Stimulated activated naive CD8-positive, alpha-beta T cell treated with anti-CD3 and anti-CD28 coated beads, Interleukin-15, Interleukin-2, amounts not matched to agents 100 U/mL and 50 U/mL, for 24 hours (primary cell): Measurements from ENCODE around the gene ADAM10.

ENCODE experiments used
- ATAC-seq: fragments of 150-1000 bp; cut with Tn5 transposase; one replicate; pipeline ENCODE4 v1.10.0; 2021
- DNase-seq: peaks from one replicate; pipeline ENCODE4 v3.0.0; 2021

Gene ADAM10

GRCh38 chr15:58551084-58551763, 198.3 kb downstream of the ADAM10 start:
- peak; percentile 45 for DNase-seq
- ATAC-seq = peak; percentile 73

- ATAC-seq (no peak), DNase-seq (no peak)
These were observed 199.8 kb downstream of the ADAM10 start for GRCh38 chr15:58549785-58550074.

DNA sequence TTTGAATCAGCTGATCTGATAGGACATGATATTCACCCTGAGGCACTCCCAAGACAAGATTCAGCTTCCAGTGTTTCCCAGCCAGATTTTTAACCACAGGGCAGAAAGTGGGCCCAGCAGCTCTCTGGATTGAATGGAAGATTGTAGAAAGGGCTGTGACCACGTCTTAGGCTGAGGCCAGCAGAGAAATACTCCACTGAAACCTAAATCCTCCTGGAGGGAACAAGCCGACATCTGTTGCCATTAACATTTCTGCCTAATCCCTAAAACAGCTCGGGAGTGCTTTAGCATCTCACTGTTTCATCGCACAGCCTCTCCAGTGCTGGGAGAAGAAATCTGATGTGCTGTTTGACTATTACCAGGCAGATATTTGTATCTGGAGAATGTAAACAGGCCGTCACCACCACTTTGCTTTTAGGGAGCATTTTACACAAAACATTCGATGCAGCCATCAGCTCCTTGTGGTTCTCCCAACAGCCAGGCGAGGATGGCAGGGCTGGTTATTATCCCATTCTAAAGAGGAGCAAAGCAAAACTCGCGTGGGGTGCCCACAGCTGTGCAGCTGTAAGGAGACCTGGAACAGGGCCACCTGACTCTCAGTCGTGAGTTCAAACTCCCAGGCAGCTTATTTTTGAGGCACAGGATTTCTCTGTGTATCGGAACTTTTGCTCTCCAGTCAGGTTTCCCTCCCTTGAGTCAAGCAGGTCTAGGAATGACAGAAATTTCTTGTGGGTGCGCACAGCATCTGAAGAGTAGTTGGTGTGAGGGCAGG, 200.3 kb downstream of the ADAM10 start:
- ATAC-seq (no peak), DNase-seq (no peak)

GRCh38 chr15:58548308-58549012, 201.0 kb downstream of the ADAM10 start:
- no peak for ATAC-seq

GRCh38 chr15:58547628-58548307, 201.7 kb downstream of the ADAM10 start:
- DNase-seq (no peak), ATAC-seq (no peak)

More at GRCh38 chr15:58548308-58549012, 201.0 kb downstream of the ADAM10 start:
- DNase-seq = no peak

GRCh38 chr15:58546635-58547627, 202.6 kb downstream of the ADAM10 start:
- no peak for DNase-seq
- ATAC-seq = no peak

DNA sequence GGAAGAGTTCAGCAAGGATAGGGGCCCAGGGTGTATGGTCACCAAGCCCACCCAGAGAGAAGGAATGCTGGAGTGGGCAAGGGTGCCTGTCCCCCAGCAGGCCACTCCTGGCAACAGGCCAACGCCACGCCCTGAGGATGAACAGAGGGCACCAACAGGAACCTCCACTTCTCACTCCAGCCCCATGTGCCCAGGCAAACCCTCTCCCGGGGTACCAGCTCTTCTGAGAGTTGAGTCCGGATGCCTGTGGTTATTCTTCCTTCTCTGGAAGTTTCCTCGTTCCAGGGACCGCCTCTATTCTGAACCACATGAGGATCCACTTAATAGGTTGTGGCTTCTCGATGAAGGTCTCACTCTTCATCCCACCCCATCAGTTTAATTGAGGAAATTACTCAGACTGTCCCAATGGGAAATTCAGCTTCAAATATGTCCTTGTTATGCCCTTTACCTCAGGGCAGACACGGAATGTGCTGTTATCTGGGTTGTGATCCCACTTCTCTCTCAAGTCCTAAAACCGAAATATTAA, 203.4 kb downstream of the ADAM10 start:
- DNase-seq (no peak), ATAC-seq (no peak)

DNA sequence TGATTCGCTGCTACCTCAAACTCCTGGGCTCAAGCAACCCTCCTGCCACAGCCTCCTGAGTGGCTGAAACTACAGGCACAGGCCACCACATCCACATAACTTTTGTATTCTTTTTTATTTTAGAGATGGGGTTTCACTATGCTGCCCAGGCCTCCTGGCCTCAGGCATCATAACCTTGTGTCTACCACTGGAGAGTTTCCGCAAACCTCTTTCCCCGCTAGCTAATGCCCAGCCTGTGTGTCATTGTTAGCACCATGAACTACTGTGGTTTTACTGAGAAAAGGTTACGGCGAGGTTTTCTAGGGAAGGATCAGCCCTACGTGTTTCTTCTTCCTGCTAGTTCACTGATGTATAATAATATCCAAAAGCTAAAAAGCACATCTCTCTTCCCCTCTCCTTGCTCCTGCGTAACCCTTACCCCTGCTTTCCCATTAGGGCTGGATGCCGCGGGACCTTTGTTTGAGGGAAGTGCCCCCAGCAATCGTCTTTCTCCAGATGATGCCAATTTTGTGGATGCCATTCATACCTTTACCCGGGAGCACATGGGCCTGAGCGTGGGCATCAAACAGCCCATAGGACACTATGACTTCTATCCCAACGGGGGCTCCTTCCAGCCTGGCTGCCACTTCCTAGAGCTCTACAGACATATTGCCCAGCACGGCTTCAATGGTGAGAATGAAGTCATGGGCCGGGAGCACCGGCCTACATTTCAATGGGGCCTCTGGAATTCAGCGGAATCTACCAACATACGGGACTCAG, 204.0 kb downstream of the ADAM10 start:
- ATAC-seq (peak; percentile 94), DNase-seq (peak; percentile 54)

- no peak for DNase-seq
- ATAC-seq = no peak
These were observed 204.8 kb downstream of the ADAM10 start for GRCh38 chr15:58544756-58545155.

DNA sequence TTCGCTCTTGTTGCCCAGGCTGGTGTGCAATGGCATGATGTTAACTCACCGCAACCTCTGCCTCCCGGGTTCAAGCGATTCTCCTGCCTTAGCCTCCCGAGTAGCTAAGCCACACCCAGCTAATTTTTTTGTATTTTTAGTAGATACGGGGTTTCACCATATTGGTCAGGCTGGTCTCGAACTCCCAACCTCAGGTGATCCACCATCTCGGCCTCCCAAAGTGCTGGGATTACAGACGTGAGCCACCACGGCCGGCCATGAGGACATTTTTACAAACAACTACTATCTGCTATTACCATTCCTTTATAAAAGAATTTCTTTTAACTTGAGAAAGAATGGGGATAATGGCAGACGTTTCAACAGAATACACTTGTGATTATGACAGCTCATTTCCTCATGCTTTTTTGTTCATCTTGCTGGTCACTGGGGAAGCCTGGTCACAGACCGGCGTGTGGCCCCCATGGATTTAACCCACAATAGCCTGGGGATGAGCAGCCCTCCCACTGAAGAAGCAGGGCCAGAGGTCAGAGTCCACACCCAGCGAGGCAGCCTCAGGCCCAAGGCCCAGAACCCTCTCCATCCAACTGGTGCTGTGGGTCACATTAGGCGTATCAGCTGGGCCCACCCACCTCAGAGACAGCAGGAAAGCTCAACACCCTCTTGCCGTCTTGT, 205.7 kb downstream of the ADAM10 start:
- ATAC-seq (no peak), DNase-seq (no peak)

GRCh38 chr15:58541410-58542087, 208.0 kb downstream of the ADAM10 start:
- ATAC-seq (no peak), DNase-seq (no peak)

GRCh38 chr15:58539548-58539947, 210.0 kb downstream of the ADAM10 start:
- DNase-seq (no peak), ATAC-seq (no peak)

GRCh38 chr15:58538901-58539300, 210.6 kb downstream of the ADAM10 start:
- ATAC-seq (no peak), DNase-seq (no peak)
